Mesendoderm (in vitro differentiated cells): ENCODE results near the gene SNRPA.

Source experiments
- DNase-seq: peaks from one replicate; pipeline ENCODE4 v3.0.0; 2013
- H2AK5ac ChIP-seq: 2 replicates; pipeline ENCODE4 v1.6.1; 2013; ENCODE audit warnings: low read length, inconsistent platforms
- H2BK120ac ChIP-seq: 2 replicates; pipeline ENCODE4 v1.6.1; 2013; ENCODE audit warnings: low read depth, mild to moderate bottlenecking, low read length, moderate library complexity, mixed read lengths
- H2BK15ac ChIP-seq: replicated peaks from 2 replicates; pipeline ENCODE4 v1.6.1; 2013; ENCODE audit warnings: low read depth, mild to moderate bottlenecking, moderate library complexity
- H2BK5ac ChIP-seq: 2 replicates; pipeline ENCODE4 v1.6.1; 2013; ENCODE audit warnings: low read length, inconsistent platforms
- H3K18ac ChIP-seq: 2 replicates; pipeline ENCODE4 v1.6.1; 2013; ENCODE audit warnings: mild to moderate bottlenecking, low read length, mixed read lengths
- H3K23ac ChIP-seq: one replicate; pipeline ENCODE4 v1.6.1; 2013; ENCODE audit warnings: low read length
- H3K27ac ChIP-seq: 2 replicates; pipeline ENCODE4 v1.5.1; 2013; ENCODE audit warnings: low read depth, mild to moderate bottlenecking, inconsistent platforms, low read length, moderate library complexity
- H3K27me3 ChIP-seq: 2 replicates; pipeline ENCODE4 v1.6.1; 2013; ENCODE audit warnings: low read length, control low read depth, mild to moderate bottlenecking, inconsistent platforms; ENCODE audit not compliant: insufficient read depth, poor library complexity
- H3K36me3 ChIP-seq: 2 replicates; pipeline ENCODE4 v1.6.1; 2013; ENCODE audit warnings: low read length, inconsistent platforms; ENCODE audit not compliant: control insufficient read depth, insufficient read depth
- H3K4ac ChIP-seq: one replicate; pipeline ENCODE4 v1.6.1; 2013; ENCODE audit warnings: low read depth, mild to moderate bottlenecking, low read length, moderate library complexity
- H3K4me1 ChIP-seq: 2 replicates; pipeline ENCODE4 v1.6.1; 2013; ENCODE audit warnings: low read depth, low read length, inconsistent platforms; ENCODE audit not compliant: control insufficient read depth
- H3K4me2 ChIP-seq: 2 replicates; pipeline ENCODE4 v1.6.1; 2013; ENCODE audit warnings: low read length
- H3K4me3 ChIP-seq: 2 replicates; pipeline ENCODE4 v1.5.1; 2013; ENCODE audit warnings: mild to moderate bottlenecking, low read length
- H3K56ac ChIP-seq: one replicate; pipeline ENCODE4 v1.6.1; 2013; ENCODE audit warnings: low read length
- H3K79me1 ChIP-seq: 2 replicates; pipeline ENCODE4 v1.6.1; 2013; ENCODE audit warnings: low read length, inconsistent platforms
- H3K79me2 ChIP-seq: 2 replicates; pipeline ENCODE4 v1.6.1; 2013; ENCODE audit warnings: mild to moderate bottlenecking, low read length; ENCODE audit not compliant: control insufficient read depth, insufficient read depth
- H3K9ac ChIP-seq: 2 replicates; pipeline ENCODE4 v1.6.1; 2013; ENCODE audit warnings: low read length, inconsistent platforms
- H4K5ac ChIP-seq: one replicate; pipeline ENCODE4 v1.6.1; 2013; ENCODE audit warnings: low read length
- H4K8ac ChIP-seq: one replicate; pipeline ENCODE4 v1.6.1; 2013; ENCODE audit warnings: low read depth, mild to moderate bottlenecking, control low read depth, low read length, moderate library complexity
- WGBS: extraction: QIAGEN DNeasy Blood & Tissue Kit; methylation state at CpG from one replicate; pipeline ENCODE4 v1.1.7; 2013; ENCODE audit warnings: low lambda C conversion rate, missing lambda C conversion rate; ENCODE audit not compliant: insufficient coverage; ENCODE audit errors: extremely low coverage; 5-methylcytosine and 5-hydroxymethylcytosine counted together

Gene SNRPA

GRCh38 chr19:40705362-40705651, 45.7 kb upstream of the SNRPA start:
- H3K18ac ChIP-seq, result no peak overlapping the region
- no peak overlapping the region for H3K9ac ChIP-seq
- H4K8ac ChIP-seq, result no peak overlapping the region
- no peak overlapping the region for H4K5ac ChIP-seq
- no peak overlapping the region for H3K4me3 ChIP-seq
- DNase-seq, result no peak
- H3K23ac ChIP-seq, result no peak overlapping the region
- H3K36me3 ChIP-seq, result peaks cover 3% of the 10 kb centered on the region
- H3K4ac ChIP-seq, result no peak overlapping the region
- no peak overlapping the region for H3K4me2 ChIP-seq
- no peak overlapping the region for H3K27ac ChIP-seq
- no peak overlapping the region for H2BK15ac ChIP-seq
- no peaks in the 10 kb centered on the region for H3K4me1 ChIP-seq
- no peak overlapping the region for H3K56ac ChIP-seq
- no peaks in the 10 kb centered on the region for H3K79me2 ChIP-seq
- WGBS, result no CpG with 5 or more reads among the region's 9 CpGs
- no peak overlapping the region for H2BK120ac ChIP-seq
- H2BK5ac ChIP-seq, result no peak overlapping the region
- no peak overlapping the region for H2AK5ac ChIP-seq
- H3K79me1 ChIP-seq, result no peaks in the 10 kb centered on the region
- H3K27me3 ChIP-seq, result no peaks in the 10 kb centered on the region

DNA sequence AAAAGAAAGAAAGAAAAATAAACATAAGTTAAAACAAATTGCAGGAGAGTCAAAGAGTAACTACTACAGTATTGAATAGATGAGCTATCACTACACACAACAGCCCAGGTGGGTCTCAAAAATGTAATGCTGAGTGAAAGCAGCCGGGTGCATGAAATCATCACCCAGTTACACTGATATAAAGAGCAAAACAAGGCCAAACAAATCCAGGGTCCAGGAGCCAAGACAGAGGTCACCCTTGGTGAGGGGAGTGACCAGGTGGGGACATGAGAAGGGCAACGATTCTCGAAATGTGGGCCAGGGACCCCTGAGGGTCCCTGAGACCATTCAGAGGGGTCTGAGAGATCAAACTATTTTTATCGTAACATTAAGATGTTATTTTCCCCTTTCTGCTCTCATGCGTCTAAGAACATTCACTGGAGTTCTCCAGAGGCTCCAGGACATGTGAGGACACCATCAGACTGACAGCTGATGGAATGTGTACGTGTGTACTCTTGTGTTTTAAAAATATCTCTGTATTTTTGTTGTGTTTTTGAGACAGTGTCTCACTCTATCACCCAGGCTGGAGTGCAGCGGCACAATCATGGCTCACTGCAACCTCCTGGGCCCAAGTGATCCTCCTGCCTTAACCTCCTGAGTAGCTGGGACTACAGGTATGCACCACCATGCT, 44.9 kb upstream of the SNRPA start:
- Histone ChIP-seq H3K9ac (no peak overlapping the region), H3K4ac (no peak overlapping the region), H2AK5ac (no peak overlapping the region), H3K27ac (no peak overlapping the region), H4K8ac (no peak overlapping the region), H2BK120ac (no peak overlapping the region), H3K23ac (no peak overlapping the region), H2BK15ac (no peak overlapping the region), H3K79me1 (no peaks in the 10 kb centered on the region), H3K56ac (no peak overlapping the region), H3K27me3 (no peaks in the 10 kb centered on the region), H2BK5ac (no peak overlapping the region), H3K36me3 (peaks cover 3% of the 10 kb centered on the region), H4K5ac (no peak overlapping the region), H3K4me1 (no peaks in the 10 kb centered on the region), H3K4me3 (no peak overlapping the region), H3K4me2 (no peak overlapping the region), H3K79me2 (no peaks in the 10 kb centered on the region), H3K18ac (no peak overlapping the region)
- no peak for DNase-seq
- WGBS, result no CpG with 5 or more reads among the region's 7 CpGs

DNA sequence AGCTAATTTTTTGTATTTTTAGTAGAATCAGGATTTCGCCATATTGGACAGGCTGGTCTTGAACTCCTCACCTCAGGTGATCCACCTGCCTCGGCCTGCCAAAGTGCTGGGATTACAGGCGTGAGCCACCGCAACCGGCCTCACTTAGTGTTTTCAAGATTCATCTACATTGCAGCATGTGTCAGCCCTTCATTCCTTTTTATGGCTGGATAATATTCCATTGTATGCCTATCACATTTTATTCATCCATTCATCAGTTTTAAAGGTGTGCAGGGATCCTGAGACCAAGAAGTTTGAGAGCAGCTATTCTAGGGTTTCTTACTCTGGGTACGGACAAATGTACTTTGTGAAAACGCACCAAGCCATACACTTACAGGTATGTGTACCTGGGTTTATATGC, 43.4 kb upstream of the SNRPA start:
- Histone ChIP-seq H3K56ac (no peak overlapping the region), H2AK5ac (no peak overlapping the region), H3K9ac (no peak overlapping the region), H3K27ac (no peak overlapping the region), H3K18ac (no peak overlapping the region), H4K8ac (no peak overlapping the region), H3K27me3 (no peaks in the 10 kb centered on the region), H2BK5ac (no peak overlapping the region), H3K36me3 (peaks cover 2% of the 10 kb centered on the region), H2BK120ac (no peak overlapping the region), H3K4me2 (no peak overlapping the region), H3K79me2 (no peaks in the 10 kb centered on the region), H3K4ac (no peak overlapping the region), H4K5ac (no peak overlapping the region), H3K4me1 (no peaks in the 10 kb centered on the region), H3K23ac (no peak overlapping the region), H2BK15ac (no peak overlapping the region), H3K79me1 (no peaks in the 10 kb centered on the region), H3K4me3 (no peak overlapping the region)
- no peak for DNase-seq
- no CpG with 5 or more reads among the region's 7 CpGs for WGBS

- no peak overlapping the region for H4K8ac ChIP-seq
- H3K23ac ChIP-seq, result no peak overlapping the region
- no peak overlapping the region for H3K56ac ChIP-seq
- H3K4ac ChIP-seq, result no peak overlapping the region
- H2BK120ac ChIP-seq, result no peak overlapping the region
- DNase-seq, result no peak
- peaks cover 3% of the 10 kb centered on the region for H3K4me1 ChIP-seq
- no peak overlapping the region for H2BK15ac ChIP-seq
- H3K4me2 ChIP-seq, result no peak overlapping the region
- no peaks in the 10 kb centered on the region for H3K79me2 ChIP-seq
- no CpG with 5 or more reads among the region's 5 CpGs for WGBS
- H2BK5ac ChIP-seq, result no peak overlapping the region
- no peak overlapping the region for H3K27ac ChIP-seq
- no peak overlapping the region for H2AK5ac ChIP-seq
- H3K4me3 ChIP-seq, result no peak overlapping the region
- H3K79me1 ChIP-seq, result peaks cover 3% of the 10 kb centered on the region
- H3K18ac ChIP-seq, result no peak overlapping the region
- H4K5ac ChIP-seq, result no peak overlapping the region
- H3K9ac ChIP-seq, result no peak overlapping the region
- peaks cover 2% of the 10 kb centered on the region for H3K36me3 ChIP-seq
- no peaks in the 10 kb centered on the region for H3K27me3 ChIP-seq
Observed at GRCh38 chr19:40709817-40710216, 41.2 kb upstream of the SNRPA start.

- no peak overlapping the region for H3K27ac ChIP-seq
Observed at GRCh38 chr19:40713939-40714338, 37.1 kb upstream of the SNRPA start.

More at GRCh38 chr19:40713939-40714338, 37.1 kb upstream of the SNRPA start:
- H3K79me1 ChIP-seq, result peaks cover 5% of the 10 kb centered on the region
- H3K4me2 ChIP-seq, result no peak overlapping the region
- no peak overlapping the region for H3K18ac ChIP-seq
- H3K4ac ChIP-seq, result no peak overlapping the region
- no peak overlapping the region for H2BK5ac ChIP-seq
- peaks cover 9% of the 10 kb centered on the region for H3K79me2 ChIP-seq
- H2BK120ac ChIP-seq, result no peak overlapping the region
- H3K23ac ChIP-seq, result no peak overlapping the region
- no peak overlapping the region for H3K4me3 ChIP-seq
- no peak overlapping the region for H3K9ac ChIP-seq
- no peaks in the 10 kb centered on the region for H3K27me3 ChIP-seq
- peak overlapping the region; percentile 25 for H3K56ac ChIP-seq
- DNase-seq, result no peak
- no peak overlapping the region for H2AK5ac ChIP-seq
- no peak overlapping the region for H4K5ac ChIP-seq
- H2BK15ac ChIP-seq, result no peak overlapping the region
- WGBS, result no CpG with 5 or more reads among the region's 11 CpGs
- H3K36me3 ChIP-seq, result peaks cover 2% of the 10 kb centered on the region
- peaks cover 6% of the 10 kb centered on the region for H3K4me1 ChIP-seq
- no peak overlapping the region for H4K8ac ChIP-seq
